ENCODE measurements around the gene EMC1.

DNA sequence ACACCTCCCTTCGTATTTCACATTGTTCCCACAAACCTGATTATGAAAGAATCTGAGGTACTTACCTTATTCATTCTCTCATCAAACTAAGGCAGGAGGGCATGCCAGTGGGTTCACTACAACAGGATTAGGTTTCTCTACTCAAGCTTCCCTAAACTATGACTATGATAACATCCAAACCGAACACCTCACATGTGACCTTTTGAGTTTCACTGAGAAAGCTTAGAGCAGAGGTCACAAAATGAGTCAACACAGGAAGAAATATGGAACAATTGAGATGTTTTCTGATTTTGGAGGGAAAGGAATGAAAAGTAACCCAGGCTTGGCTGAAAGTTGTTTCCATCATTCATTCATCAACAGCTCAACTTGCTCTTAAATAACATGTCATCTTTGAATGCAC is 65.3 kb downstream of the EMC1 start:
- TF ChIP-seq, protein P1, sequence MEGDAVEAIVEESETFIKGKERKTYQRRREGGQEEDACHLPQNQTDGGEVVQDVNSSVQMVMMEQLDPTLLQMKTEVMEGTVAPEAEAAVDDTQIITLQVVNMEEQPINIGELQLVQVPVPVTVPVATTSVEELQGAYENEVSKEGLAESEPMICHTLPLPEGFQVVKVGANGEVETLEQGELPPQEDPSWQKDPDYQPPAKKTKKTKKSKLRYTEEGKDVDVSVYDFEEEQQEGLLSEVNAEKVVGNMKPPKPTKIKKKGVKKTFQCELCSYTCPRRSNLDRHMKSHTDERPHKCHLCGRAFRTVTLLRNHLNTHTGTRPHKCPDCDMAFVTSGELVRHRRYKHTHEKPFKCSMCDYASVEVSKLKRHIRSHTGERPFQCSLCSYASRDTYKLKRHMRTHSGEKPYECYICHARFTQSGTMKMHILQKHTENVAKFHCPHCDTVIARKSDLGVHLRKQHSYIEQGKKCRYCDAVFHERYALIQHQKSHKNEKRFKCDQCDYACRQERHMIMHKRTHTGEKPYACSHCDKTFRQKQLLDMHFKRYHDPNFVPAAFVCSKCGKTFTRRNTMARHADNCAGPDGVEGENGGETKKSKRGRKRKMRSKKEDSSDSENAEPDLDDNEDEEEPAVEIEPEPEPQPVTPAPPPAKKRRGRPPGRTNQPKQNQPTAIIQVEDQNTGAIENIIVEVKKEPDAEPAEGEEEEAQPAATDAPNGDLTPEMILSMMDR (IDR thresholded peaks at IDR 0.05), result no peak
- TF ChIP-seq POLR2A (IDR thresholded peaks at IDR 0.05), result no peak

Measured in thyroid gland (tissue), 4 donors.